NCI-H524 (cell line): ENCODE data around the gene PIK3R3.

Experiments used
- DNase-seq, 2 experiments: peaks; one replicate each; lab custom pipeline; 2025; lab: John Stamatoyannopoulos, UW

Gene PIK3R3

DNA sequence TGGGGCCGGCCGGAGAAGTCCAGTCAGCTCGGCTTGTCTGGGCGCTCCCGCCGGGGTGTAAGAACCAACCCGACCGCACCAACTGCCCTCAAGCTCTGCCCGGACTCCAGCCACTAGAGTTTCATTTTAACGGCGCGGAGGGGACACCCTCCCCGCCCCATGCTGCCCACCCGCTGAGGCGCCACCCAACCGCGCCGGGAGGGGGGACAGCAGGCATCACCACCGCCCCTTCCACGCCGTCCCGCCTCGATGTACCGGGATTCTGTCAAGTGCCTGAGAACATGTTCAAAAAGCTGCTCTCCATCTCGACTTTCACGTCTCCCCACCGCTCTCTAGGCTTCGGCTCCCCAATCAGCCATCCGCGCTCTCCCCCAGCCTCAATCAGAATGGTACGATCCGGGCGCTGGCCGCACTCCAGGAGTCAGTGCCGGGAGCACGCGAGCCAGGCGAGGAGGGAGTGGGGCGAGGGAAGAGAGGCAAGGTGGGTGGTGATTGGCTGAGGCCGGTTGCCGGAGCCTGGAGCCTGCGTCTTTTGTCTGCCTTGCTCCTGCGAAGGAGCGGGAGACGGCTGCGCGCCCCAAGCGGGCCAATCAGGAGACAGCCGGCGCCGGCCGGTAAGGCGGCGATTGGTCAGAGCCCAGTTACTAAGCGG is at the start of gene PIK3R3:
Gene PIK3R3, minus strand, starts transcription at position 101 of the 652 bp plus-strand sequence. CDS start 677 bp downstream, outside the sequence.
- DNase-seq, result peak; percentile 97 to 98

DNA sequence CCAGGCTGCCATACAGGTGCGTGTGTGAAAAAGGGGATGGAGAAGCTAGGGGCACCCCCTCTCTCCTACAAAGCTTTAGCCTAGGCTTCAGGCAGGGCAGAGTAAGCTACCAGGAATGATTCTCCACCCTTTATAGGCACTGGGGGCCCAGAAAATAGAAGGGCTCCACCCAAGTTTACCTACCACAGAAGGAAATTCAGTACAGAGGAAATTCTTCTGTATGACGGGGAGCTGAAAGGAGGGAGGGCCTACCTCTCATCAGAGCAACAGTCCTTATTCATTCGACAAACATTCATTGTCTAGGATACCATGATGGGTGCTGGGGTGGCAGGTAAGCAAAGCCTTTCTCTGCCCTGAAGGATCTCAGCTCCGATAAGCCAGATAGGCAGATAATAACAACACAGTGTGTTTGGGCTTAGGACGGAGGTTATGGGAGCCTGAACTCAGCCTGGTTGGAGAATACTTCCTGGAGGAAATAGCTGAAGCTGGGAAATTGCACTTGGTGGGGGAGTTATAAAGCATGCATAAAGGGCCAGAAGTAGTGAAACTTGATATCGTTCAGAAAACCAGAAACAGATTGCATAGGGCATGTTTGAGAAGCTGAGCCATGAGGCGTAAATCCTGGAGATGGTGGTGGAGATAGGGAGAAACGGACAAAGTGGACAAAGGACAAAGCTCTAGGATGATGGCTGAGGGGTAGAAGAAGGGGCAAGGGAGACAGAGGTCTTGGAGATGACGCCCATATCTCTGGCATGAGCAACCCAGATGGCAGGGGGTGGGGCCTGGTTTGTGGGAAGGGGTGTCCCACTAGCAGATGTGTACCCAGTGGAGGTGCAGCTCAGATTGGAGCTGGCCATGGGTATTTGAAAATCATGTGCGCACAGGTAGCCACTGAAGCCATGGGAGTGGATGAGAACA is 49.2 kb upstream of the PIK3R3 start:
- DNase-seq, result peak; percentile 25 to 56

DNA sequence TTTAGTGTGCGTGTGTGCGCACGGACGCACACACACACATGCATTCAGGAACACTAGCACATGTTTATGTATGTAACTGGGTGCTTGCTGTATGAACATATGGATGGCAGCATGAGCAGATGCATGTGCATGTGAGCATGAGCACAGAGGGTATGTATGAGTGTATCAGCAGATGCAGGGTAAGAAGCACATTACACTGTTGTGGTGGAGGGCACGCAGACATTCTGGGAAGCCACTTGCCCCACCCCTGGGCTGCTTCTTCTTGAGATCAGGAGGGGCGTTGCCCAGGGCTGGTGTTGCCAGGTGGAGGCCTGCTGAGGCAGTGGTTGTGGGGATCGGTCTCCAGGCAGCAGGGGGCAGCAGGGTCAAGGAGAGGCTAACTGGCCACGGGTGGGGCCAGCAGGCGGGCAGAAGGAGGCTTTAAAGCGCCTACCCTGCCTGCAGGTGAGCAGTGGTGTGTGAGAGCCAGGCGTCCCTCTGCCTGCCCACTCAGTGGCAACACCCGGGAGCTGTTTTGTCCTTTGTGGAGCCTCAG is 47.7 kb upstream of the PIK3R3 start:
- DNase-seq, result peak; percentile 40 to 87

DNA sequence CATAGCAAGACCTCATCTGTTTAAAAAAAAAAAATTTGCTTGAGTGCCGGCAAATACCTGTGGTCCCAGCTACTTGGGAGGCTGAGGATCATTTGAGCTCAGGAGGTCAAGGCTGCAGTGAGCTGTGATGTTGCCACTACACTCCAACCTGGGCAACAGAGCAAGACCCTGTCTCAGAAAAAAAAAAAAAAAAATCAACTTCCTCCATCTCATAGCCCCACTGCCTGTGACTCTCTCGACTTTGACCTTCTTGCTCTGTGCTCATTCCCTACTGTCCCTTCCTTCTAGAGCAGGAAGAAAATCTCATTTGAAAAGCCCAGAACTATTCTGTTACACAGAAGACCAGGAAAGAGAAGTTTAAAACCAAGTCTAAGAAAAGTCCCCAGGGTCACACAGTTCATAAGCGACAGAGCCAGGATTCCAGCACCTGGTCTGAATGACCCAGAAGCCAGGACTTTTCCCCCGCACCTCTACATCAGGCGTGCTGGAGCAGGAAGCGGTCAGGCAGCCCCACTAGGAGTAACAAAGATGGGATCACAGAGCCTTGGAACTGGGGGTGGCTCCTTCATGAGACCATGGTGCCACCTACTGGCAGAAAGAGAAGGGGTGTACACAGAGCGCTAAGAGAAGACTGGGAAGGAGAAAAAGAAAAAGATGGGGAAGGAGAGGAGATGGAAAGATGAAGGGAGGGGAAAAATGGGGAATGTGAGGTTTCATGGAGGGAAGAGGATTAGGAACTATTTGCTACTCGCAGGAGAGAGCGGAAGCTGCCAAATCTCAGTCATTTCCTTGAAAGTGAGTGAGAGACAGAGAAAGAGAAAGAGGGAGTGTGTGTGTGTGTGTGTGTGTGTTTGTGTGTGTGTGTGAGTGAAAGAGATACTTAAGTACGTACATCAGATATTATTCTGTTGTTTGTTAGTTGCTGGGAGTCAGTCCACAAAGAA is 47.0 kb upstream of the PIK3R3 start:
- DNase-seq, result peak; percentile 80 to 85

- DNase-seq, result no peak
Observed at GRCh38 chr1:46176211-46176865, 43.9 kb upstream of the PIK3R3 start, which contains the start of gene P3R3URF. Gene P3R3URF (minus strand): TSS chr1:46176488. CDS start chr1:46176471, 17 bp downstream.

DNA sequence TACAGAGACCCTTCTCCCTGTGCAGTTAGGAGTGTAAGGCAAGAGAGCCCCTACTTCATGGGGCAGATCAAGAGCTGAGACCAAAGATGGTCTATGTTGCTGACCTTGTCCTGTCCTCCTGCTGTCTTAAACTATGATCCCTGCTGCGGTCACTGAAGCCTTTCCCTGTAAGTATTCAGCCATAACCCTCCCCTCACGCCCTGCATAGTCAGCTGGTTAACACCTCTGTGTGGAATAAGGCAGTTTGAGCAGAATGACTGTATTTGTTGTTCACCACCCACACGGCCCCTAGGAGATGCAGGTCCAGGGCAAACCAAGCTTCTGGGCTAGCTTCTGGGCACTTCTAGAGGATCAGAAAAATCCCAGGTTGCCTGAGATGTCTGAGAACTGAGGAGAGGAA is 42.8 kb upstream of the PIK3R3 start:
- DNase-seq, result no peak

DNA sequence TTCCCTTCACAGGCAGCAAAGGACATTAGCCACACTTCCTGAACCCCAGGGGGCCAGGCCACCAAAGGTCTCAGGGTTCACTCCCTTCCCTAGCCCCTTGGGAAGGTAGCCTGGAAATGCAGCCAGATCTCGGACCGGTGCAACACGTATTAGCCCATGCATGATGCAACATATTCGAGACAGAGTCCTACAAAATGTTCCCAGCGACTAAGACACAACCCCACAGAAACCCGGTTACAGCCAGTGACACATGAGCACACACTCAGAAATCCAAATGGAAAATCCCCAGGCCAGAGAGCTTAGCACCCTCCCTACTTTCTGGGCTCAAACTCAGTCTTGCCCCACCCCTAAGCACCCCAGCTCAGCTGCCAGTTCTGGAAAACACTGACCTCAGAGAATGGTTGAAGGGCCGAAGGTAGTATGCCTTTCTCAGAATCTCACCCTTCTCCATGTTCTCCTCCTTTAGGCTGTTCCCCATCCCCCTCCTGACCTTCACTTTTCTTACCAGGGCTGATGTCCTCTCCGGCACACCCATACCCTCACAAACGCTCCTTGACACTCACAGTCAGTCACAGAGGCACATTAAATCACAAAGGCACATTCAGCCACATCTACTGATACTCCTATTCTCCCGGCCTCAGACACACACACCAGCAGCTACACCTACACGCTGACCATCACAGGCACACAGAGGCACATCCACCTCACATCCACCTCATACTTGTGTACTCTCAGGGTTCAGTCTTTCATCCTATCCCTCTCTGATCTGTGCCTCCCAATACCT is 42.2 kb upstream of the PIK3R3 start, which contains the start of gene TSPAN1:
Gene TSPAN1, plus strand, starts transcription at position 640 of the 784 bp plus-strand sequence. CDS start 6,021 bp downstream, outside the sequence.
- DNase-seq, result no peak

- DNase-seq, result peak in 1 of 2 experiments; percentile 14
Observed at GRCh38 chr1:46173361-46173856, 41.0 kb upstream of the PIK3R3 start.

DNA sequence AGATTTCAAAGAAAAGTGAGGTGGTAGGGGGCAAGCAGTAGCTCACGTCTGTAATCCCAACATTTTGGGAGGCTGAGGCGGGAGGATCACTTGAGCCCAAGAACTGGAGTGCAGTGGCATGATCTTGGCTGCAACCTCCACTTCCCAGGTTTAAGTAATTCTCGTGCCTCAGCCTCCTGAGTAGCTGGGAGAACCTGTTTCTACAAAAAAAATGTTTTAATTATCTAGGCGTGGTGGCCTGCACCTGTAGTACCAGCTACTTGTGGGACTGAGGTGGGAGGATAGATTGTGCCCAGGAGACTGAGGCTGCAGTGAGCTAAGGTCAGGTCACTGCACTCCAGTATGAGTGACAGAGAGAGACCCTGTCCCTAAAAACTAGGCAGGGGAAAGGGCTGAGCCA is 39.9 kb upstream of the PIK3R3 start:
- DNase-seq, result no peak

GRCh38 chr1:46171871-46172270 is 39.4 kb upstream of the PIK3R3 start:
- no peak for DNase-seq

DNA sequence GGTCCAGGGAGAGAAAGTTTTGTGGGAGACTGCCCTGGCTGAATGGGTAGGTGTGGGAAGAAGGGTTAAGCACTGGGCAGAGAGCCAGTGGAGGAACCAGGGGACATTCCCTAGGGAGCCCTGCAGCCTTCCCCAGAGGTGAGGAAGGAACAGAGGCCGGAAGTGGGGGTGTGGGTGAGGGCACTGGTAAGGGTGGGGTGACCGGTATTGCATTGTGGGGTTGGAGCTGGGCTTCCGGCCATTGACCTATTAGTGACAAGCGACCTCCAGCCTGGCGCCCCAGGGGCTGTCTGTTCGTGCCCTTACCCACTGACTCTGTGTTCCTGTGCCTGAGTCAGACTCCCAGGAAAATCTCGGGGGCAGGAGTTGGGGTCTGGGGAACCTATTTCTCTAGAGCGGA is 38.9 kb upstream of the PIK3R3 start:
- no peak for DNase-seq

DNA sequence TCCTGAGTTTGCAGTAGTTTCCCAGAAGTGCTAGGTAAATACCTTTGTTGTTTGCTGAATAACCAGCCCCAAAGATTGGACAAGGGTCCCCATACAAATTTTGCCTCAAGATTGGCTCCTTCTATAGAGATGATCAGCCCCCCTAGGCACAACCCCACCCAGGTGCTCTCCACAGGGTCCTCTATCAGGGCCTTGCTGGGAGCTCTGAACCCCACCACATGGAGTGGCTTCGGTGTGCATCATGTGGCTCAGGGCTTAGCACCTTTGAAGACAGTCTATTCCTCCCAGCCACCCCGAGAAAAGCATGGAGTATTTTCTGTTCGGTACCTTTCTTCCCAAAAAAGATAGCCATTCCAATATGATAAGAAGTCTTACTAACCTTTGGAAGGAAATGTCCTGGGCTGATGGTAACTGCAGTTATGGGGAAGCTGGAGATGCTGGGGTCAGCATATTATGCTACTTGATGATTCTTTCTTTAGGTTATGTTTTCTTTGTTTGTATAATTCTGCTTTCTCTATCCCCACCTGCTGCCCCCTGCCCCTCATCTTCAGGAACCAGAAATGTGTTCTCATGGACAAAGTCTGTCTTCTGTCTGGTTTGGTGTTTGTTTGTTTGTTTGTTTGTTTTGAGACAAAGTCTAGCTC is 37.5 kb upstream of the PIK3R3 start:
- no peak for DNase-seq

- DNase-seq, result no peak
Observed at GRCh38 chr1:46168477-46168876, 36.0 kb upstream of the PIK3R3 start.

DNA sequence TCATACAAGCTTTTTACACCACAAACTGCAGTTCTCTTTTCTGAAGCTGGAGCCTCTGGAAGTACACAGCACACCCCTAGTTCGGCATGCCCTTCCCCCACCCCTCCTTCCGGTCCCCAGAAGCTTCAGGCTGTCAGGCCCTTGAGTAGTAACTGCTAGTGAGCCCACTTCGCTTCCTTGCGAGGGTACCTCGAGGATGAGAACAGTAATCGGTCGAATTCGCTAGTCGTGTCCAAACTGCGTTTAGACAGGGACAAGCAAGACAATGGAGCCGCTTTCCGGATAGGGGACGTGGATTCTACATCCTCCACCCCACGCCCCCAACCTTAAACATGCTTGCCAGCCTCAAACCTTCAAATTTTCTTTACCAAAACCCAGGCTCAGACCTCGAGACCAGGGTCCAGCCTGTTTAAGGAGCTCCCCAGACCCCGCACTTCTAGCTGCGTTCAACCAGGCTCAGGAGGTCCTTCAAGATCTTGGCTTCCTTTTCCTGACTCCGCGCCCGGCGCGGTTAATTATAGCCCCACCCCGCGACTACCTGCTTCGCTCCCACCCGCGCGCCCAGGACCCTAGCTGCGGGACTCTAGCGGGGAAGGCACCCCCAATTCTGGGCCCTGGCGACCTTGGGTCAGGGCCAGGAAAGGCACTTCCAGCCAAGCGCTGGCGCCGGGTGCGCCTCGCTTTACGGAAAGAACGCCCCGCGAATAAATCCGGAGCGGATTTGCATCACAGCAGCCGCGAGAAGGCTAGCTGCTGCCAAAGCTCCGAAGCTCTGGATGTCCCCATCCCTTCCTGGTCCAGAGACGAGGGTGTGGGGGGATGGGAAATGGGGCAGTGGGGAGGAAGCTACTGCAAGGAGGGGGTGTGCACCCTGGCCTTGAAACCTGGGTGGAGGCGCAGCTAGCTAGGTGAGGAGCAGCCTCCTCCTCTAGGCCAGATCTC is 34.4 kb upstream of the PIK3R3 start:
- peak in 1 of 2 experiments; percentile 22 for DNase-seq

DNA sequence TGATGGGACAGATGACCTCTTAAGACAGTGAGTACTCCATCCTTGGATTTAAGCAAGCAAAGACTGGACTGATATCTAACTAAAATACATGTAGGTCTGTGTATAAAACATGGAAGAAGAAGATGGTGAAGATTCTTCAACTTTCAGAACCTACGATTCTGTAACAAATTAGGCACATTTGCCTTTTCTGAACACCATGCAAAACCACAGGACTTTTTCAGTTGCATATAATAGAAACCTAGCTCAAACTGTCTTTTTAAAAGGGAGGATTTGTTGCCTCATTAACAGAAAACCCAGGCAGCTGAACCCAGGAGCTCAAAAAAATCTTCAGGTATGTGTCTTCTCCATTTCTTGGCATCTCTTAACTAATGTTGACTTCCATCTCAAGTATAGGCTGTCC is 27.8 kb upstream of the PIK3R3 start:
- no peak for DNase-seq

DNA sequence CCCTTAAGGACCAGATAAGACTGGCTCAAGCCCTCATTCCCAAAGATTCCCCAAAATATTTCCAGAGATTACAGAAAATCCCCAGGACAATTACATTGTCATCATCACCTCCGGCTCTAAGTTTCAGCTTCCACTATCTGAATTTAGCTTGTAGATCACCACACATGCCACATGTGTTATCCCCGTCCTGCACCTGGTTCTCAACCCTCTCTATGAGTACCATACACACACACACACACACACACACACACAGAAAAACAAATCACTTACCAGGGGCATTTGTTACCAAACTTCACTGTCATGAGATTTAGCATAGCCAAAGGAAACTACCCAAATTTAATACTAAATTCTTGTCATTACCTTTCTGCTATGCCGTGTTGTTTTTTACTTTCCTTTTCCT is 27.1 kb upstream of the PIK3R3 start:
- no peak for DNase-seq

DNA sequence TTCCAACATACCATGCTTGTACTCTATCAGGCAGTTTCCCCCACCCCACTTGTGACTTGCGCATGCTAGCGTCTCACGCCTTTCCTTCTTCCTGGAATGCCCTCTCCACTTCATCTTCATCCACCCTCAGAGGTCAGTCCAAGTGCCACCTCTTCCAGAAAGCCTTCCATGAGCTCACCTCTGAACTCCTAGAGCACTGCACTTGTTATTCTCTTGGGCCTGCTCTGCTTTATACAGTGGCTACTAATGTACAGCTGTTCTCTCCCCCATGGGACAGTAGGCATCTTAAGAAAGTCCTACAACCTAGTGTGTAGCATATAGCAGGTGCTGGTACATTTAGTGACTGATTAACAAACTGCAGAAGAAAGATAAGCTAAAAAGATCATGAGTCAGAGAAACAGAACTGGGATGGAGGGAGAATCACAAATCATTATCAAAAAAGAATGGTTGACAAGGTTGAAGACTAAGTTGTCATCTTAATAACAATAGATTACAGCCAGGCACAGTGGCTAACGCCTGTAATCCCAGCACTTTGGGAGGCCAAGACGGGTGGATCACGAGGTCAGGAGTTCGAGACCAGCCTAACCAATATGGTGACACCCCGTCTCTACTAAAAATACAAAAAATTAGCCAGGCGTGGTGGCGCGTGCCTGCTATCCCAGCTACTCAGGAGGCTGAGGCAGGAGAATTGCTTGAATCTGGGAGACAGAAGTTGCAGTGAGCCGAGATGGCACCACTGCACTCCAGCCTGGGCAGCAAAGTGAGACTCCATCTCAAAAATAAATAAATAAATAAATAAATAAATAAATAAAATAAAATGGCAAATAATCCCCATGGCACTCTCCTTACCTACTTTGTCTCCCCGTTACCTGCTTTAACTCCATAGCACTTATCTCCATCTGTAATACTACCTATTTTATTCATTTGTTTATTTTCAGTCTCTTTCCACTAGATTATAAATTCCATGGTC is 26.2 kb upstream of the PIK3R3 start:
- DNase-seq, result no peak
